ENCODE data around the gene ARHGDIG. TPM values are rescaled to one million over a fixed set of nuclear protein-coding genes. Genes with fewer than 3 reads are reported as not detected.
A peak's percentile ranks its signal among the peaks of the same experiment; 100 is the strongest.

The ARHGDIG gene
- total RNA-seq, 2 experiments from 2014 or later = 0.42 TPM; not detected in 1

DNA sequence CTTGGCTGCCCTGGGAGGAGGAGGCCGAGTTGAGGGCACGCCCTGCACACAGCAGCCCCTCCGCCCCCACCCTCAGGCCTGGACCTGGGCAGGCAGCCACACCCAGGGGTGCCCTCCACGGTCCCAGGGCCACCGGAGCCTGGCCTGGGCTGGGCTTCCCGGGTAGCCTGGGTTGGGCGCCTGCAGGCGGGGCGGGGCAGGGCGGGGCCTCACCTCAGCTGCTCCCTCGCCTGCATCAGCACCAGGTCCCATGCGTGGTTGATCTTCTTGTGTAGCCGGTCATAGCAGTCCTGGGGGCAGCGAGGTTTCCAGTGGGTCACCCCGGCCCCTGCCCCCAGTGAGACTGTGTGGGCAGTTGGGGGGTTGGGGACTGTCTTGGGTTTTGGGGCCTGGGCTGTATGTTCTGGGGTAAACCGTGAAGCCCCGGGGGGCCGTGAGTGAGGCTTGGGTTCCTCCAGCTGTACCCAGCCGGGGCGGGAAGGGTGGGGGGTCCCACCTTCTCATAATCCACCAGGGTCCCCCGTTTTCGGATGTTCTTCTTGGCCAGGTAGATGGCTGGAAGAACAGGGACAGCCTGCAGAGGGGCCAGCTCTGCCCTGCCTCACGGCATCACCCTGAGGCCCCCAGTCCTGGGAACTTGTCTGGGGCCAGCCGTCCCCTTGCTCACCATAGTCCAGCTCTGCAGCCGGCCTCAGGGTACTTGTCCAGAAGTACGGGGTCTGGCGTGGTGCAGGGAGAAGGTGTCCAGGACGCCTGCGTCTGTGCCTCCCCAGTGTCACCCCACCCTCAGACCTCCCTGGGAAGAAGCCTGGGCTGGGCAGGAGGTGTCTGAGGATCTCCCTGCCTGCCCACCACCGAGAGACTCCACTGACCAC lies 6.6 kb upstream of the ARHGDIG start:
- no peaks in the 10 kb centered on the region for H3K9me3 Mint-ChIP-seq

DNA sequence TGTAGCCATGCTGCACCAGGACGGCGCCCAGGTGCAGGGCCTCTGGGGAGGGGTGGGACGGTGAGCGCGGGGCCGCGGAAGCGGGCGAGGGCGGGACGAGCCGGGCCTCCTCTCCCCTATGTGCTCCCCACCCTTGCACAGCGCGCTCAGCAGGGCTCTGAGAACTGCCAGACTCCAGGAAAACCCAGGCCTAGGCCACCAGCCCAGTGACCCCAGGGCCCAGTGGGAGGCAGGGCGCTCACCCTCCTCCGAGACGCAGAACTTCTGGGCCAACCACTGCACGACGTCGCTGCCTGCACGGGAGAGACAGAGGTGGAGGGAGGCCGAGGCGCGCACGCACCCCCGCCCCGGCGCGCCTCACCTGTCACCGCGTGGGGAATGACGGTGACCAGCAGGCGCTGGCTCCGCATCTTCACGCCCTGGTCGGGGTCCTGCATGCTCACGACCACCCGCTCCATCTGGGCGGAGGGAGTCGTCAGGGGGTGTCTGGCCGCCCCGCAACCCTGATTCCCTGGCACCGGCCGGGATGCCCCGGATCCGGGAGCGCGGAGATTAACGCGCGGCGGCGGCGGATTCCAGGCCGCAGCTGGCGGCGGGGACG lies 5.2 kb upstream of the ARHGDIG start:
- Mint-ChIP-seq H3K9me3 (no peaks in the 10 kb centered on the region), H3K27ac (no peak overlapping the region), H3K27me3 (peaks cover 37% of the 10 kb centered on the region), H3K4me1 (ENCODE audit: low read depth) (peaks cover 7% of the 10 kb centered on the region), H3K4me3 (peak overlapping the region; percentile 65), H3K36me3 (ENCODE audit: low read depth) (no peaks in the 10 kb centered on the region)
- Histone ChIP-seq H3K4me1 (ENCODE audit: insufficient read depth, low read length) (peaks cover 24% of the 10 kb centered on the region), H3K27me3 (ENCODE audit: control insufficient read depth in 1 of 2, insufficient read depth in 2 of 2, low read length in 2 of 2) (peaks cover 12 to 19% of the 10 kb centered on the region in 2 experiments), H3K27ac (ENCODE audit: low read depth in 1 of 2, low read length in 2 of 2) (no peak overlapping the region), H3K36me3 (ENCODE audit: insufficient read depth, low read length) (no peaks in the 10 kb centered on the region), H3K9me3 (ENCODE audit: control insufficient read depth in 1 of 2, insufficient read depth in 1 of 2, low read length in 2 of 2) (peaks cover 0 to 3% of the 10 kb centered on the region in 2 experiments), H3K4me3 (ENCODE audit: low read length) (no peak overlapping the region)
- ChIA-PET POLR2A (no interaction called here), CTCF (no interaction called here)
- intact Hi-C loops (cut with DNase I, micrococcal nuclease) = no loop called here
- ATAC-seq (ENCODE audit: poor library complexity) = peak; percentile 58
- peak in 3 of 14 experiments; percentile 14 to 34 (median 15) for DNase-seq
- TF ChIP-seq, protein P1, sequence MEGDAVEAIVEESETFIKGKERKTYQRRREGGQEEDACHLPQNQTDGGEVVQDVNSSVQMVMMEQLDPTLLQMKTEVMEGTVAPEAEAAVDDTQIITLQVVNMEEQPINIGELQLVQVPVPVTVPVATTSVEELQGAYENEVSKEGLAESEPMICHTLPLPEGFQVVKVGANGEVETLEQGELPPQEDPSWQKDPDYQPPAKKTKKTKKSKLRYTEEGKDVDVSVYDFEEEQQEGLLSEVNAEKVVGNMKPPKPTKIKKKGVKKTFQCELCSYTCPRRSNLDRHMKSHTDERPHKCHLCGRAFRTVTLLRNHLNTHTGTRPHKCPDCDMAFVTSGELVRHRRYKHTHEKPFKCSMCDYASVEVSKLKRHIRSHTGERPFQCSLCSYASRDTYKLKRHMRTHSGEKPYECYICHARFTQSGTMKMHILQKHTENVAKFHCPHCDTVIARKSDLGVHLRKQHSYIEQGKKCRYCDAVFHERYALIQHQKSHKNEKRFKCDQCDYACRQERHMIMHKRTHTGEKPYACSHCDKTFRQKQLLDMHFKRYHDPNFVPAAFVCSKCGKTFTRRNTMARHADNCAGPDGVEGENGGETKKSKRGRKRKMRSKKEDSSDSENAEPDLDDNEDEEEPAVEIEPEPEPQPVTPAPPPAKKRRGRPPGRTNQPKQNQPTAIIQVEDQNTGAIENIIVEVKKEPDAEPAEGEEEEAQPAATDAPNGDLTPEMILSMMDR (IDR thresholded peaks at IDR 0.05) = no peak

More for the DNA sequence above, 6.6 kb upstream of the ARHGDIG start:
- Histone ChIP-seq H3K27ac (ENCODE audit: low read depth in 1 of 2, low read length in 2 of 2) (no peak overlapping the region), H3K27me3 (ENCODE audit: control insufficient read depth in 1 of 2, insufficient read depth in 2 of 2, low read length in 2 of 2) (peaks cover 12 to 14% of the 10 kb centered on the region in 2 experiments), H3K4me1 (ENCODE audit: insufficient read depth, low read length) (peaks cover 11% of the 10 kb centered on the region), H3K36me3 (ENCODE audit: insufficient read depth, low read length) (no peaks in the 10 kb centered on the region), H3K4me3 (ENCODE audit: low read length) (no peak overlapping the region), H3K9me3 (ENCODE audit: control insufficient read depth in 1 of 2, insufficient read depth in 1 of 2, low read length in 2 of 2) (peaks cover 0 to 3% of the 10 kb centered on the region in 2 experiments)
- no peak for ATAC-seq (ENCODE audit: poor library complexity)
- intact Hi-C loops (cut with DNase I, micrococcal nuclease) = no loop called here
- ChIA-PET POLR2A (no interaction called here), CTCF (no interaction called here)
- no peak for DNase-seq
- Mint-ChIP-seq H3K4me1 (ENCODE audit: low read depth) (peaks cover 1% of the 10 kb centered on the region), H3K36me3 (ENCODE audit: low read depth) (no peaks in the 10 kb centered on the region), H3K27me3 (peaks cover 30% of the 10 kb centered on the region), H3K4me3 (no peak overlapping the region), H3K27ac (no peak overlapping the region)
- TF ChIP-seq, protein P1 (IDR thresholded peaks at IDR 0.05) = no peak

DNA sequence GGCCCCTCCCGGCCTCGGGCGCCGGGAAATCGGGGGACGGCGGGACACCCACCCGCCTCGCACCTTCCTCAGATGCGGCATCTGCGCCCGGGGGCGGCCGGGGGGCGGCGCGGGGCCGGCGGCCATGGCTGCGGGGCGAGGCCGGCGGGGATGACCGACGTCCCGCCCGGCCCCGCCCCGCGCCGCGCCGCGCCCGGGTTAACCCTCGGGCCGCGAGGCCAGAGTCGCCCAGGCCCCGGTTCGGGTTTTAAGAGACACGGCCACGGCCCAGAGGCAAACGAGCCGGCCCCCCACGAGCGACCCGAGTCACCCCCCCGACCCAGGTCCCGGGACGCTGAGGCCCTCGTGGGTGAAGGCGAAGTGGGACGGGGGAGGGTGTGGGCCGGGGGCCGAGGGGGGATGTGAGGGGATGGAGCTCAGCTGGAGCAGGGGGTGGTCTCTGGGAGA lies 4.6 kb upstream of the ARHGDIG start, which contains the start of gene RGS11:
RGS11 (minus strand) TSS at position 159 of the 447 bp plus-strand sequence; CDS start at position 126, 33 bp downstream.
- peaks cover 37% of the 10 kb centered on the region for H3K27me3 Mint-ChIP-seq
- CTCF ChIA-PET = no interaction called here
- TF ChIP-seq, protein P1 (IDR thresholded peaks at IDR 0.05) = no peak
- H3K36me3 Mint-ChIP-seq (ENCODE audit: low read depth) = no peaks in the 10 kb centered on the region
- no peak for DNase-seq
- intact Hi-C loops (cut with DNase I, micrococcal nuclease) = no loop called here
- H3K27ac Mint-ChIP-seq = no peak within 1 kb of the TSS
- H3K9me3 Mint-ChIP-seq = no peaks in the 10 kb centered on the region
- H3K4me1 Mint-ChIP-seq (ENCODE audit: low read depth) = peaks cover 7% of the 10 kb centered on the region
- Histone ChIP-seq H3K27ac (ENCODE audit: low read depth in 1 of 2, low read length in 2 of 2) (no peak within 1 kb of the TSS), H3K9me3 (ENCODE audit: control insufficient read depth in 1 of 2, insufficient read depth in 1 of 2, low read length in 2 of 2) (peaks cover 0 to 1% of the 10 kb centered on the region in 2 experiments), H3K4me1 (ENCODE audit: insufficient read depth, low read length) (peaks cover 26% of the 10 kb centered on the region), H3K4me3 (ENCODE audit: low read length) (no peak within 1 kb of the TSS), H3K36me3 (ENCODE audit: insufficient read depth, low read length) (no peaks in the 10 kb centered on the region), H3K27me3 (ENCODE audit: control insufficient read depth in 1 of 2, insufficient read depth in 2 of 2, low read length in 2 of 2) (peaks cover 12 to 20% of the 10 kb centered on the region in 2 experiments)
- no peak for ATAC-seq (ENCODE audit: poor library complexity)
- POLR2A ChIA-PET = no interaction called here
- peak within 1 kb of the TSS; percentile 65 for H3K4me3 Mint-ChIP-seq
